GM12873 (cell line): ENCODE data around the gene CAMK2D.

Experiments used
- CTCF ChIP-seq: IDR thresholded peaks from 2 replicates; pipeline ENCODE4 v1.5.1; 2012; ENCODE audit warnings: low read depth, mild to moderate bottlenecking, moderate library complexity, low read length, control low read depth; ENCODE audit not compliant: insufficient read depth; ENCODE audit errors: missing control alignments

The CAMK2D gene

GRCh38 chr4:113761620-113762185 lies at the start of gene CAMK2D:
Gene CAMK2D, minus strand, starts transcription at chr4:113761738. Its CDS starts 670 bp downstream, at chr4:113761068.
- peak; percentile 60 for TF ChIP-seq CTCF

GRCh38 chr4:113810906-113811305 lies 49.4 kb upstream of the CAMK2D start:
- TF ChIP-seq CTCF = no peak

GRCh38 chr4:113809311-113809710 lies 47.8 kb upstream of the CAMK2D start:
- no peak for TF ChIP-seq CTCF

GRCh38 chr4:113806850-113807249 lies 45.3 kb upstream of the CAMK2D start:
- no peak for TF ChIP-seq CTCF

- no peak for TF ChIP-seq CTCF
Observed at GRCh38 chr4:113801882-113802281, 40.3 kb upstream of the CAMK2D start.

- no peak for TF ChIP-seq CTCF
Observed at GRCh38 chr4:113790478-113790877, 28.9 kb upstream of the CAMK2D start.

GRCh38 chr4:113788888-113789287 lies 27.4 kb upstream of the CAMK2D start:
- no peak for TF ChIP-seq CTCF
